Activated CD4-positive, alpha-beta T cell treated with anti-CD3 and anti-CD28 coated beads, Interleukin-2, amount 10 ng/mL, durations not matched to agents 24 days and 14 days (primary cell): ENCODE results near the gene NDUFB4. TPM values are rescaled to one million over a fixed set of nuclear protein-coding genes. Genes with fewer than 3 reads are reported as not detected.
"Not testable (repeated sequence)": the region's sequence is repeated elsewhere in the genome, so short reads cannot be mapped to it uniquely, and the experiment has no call there.

Experiments
- DNase-seq: peaks from one replicate; pipeline ENCODE4 v3.0.0; 2022
- H3K27ac Mint-ChIP-seq: one replicate; pipeline ENCODE4 v1.8.0; 2022; ENCODE audit warnings: mild to moderate bottlenecking, mixed read lengths
- H3K27me3 Mint-ChIP-seq: one replicate; pipeline ENCODE4 v1.8.0; 2022; ENCODE audit warnings: mixed read lengths
- H3K36me3 Mint-ChIP-seq: one replicate; pipeline ENCODE4 v1.8.0; 2022; ENCODE audit warnings: low read depth, mild to moderate bottlenecking, mixed read lengths
- H3K4me1 Mint-ChIP-seq: one replicate; pipeline ENCODE4 v1.8.0; 2021; ENCODE audit warnings: mixed read lengths
- H3K4me3 Mint-ChIP-seq: one replicate; pipeline ENCODE4 v1.8.0; 2022; ENCODE audit warnings: mild to moderate bottlenecking, moderate library complexity, mixed read lengths
- H3K9me3 Mint-ChIP-seq: one replicate; pipeline ENCODE4 v1.8.0; 2021; ENCODE audit warnings: mixed read lengths
- intact Hi-C: fragments of 100-400 bp; cut with micrococcal nuclease; formaldehyde crosslinking; loops from one replicate; pipeline ENCODE4 v1.15.1; 2023
- total RNA-seq: library from RNA; stranded (reverse); gene quantifications from 2 replicates; pipeline ENCODE4 v1.2.3, GENCODE V29; 2022

NDUFB4 gene
- total RNA-seq, 1 donor from 2014 or later = 116 TPM

DNA sequence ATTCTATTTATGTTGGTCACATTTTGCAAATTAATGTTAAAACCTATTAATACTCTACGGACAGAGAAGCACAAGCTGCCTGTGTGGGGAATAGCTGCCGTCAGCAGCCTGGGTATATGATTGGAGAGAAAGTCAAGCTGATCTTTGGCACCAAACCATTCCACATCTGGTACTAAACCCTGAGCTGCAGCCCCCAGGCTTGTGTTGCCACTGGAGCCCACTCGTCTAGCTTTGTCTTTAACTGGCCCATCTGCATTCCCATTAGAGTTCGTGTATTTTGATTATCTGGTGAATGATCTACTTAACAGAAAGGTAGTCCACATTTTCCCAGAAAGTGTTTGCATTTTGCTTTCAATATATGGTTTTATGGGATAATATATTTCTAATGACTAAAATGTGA is 5.4 kb downstream of the NDUFB4 start:
- H3K36me3 Mint-ChIP-seq = peaks cover 22% of the 10 kb centered on the region
- H3K27ac Mint-ChIP-seq = no peak overlapping the region
- intact Hi-C loops = no loop called here
- no peak for DNase-seq
- H3K4me3 Mint-ChIP-seq = no peak overlapping the region
- H3K9me3 Mint-ChIP-seq = no peaks in the 10 kb centered on the region
- peaks cover 5% of the 10 kb centered on the region for H3K4me1 Mint-ChIP-seq
- no peaks in the 10 kb centered on the region for H3K27me3 Mint-ChIP-seq

DNA sequence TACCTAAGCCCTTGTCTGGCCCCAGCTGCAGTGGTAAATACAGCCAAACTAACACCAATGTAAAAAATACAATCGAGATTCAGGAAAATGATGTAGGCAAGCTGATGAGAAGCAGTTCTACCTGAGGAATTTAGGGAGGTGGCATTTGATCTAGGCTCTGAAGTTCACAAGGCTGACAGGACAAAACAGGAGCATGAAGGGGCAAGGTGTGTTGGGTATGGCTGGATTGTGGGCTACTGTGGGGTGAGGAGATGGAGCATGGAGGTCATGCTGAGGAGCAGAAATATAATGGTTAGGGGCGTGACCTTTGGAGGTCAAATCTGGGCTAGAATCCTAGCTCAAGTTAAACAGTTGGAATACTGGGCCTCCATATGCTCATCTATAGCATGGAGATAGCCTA is 6.5 kb downstream of the NDUFB4 start:
- intact Hi-C loops = no loop called here
- Mint-ChIP-seq H3K9me3 (no peaks in the 10 kb centered on the region), H3K36me3 (peaks cover 22% of the 10 kb centered on the region), H3K4me3 (no peak overlapping the region), H3K4me1 (peaks cover 5% of the 10 kb centered on the region), H3K27me3 (no peaks in the 10 kb centered on the region), H3K27ac (no peak overlapping the region)
- DNase-seq = no peak

- no peaks in the 10 kb centered on the region for H3K27me3 Mint-ChIP-seq
- intact Hi-C loops = no loop called here
- peaks cover 5% of the 10 kb centered on the region for H3K4me1 Mint-ChIP-seq
- no peaks in the 10 kb centered on the region for H3K9me3 Mint-ChIP-seq
- DNase-seq = no peak
- H3K27ac Mint-ChIP-seq = no peak overlapping the region
- H3K4me3 Mint-ChIP-seq = no peak overlapping the region
- H3K36me3 Mint-ChIP-seq = peaks cover 22% of the 10 kb centered on the region
Observed at GRCh38 chr3:120604382-120604781, 8.2 kb downstream of the NDUFB4 start.

DNA sequence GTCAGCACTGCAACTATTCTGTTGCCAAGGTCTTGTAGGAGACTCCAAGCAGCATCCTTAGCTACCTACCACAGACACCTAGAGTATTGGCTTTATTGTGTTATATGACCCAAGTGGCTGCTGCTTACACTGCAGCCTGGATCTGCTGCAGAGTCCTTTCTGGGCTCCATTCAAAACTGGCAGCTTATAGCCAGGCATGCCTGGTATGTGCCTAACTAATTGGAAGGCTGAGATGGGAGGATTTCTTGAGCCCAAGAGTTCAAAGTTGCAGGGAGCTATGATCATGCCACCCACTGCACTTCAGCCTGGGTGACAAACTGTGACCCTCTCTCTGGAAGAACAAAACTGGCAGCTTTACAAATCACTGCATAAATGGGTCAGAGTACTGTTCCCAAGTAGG is 8.6 kb downstream of the NDUFB4 start:
- peaks cover 3% of the 10 kb centered on the region for H3K9me3 Mint-ChIP-seq
- peaks cover 5% of the 10 kb centered on the region for H3K4me1 Mint-ChIP-seq
- no peak overlapping the region for H3K27ac Mint-ChIP-seq
- intact Hi-C loops = no loop called here
- no peak overlapping the region for H3K4me3 Mint-ChIP-seq
- H3K36me3 Mint-ChIP-seq = peaks cover 22% of the 10 kb centered on the region
- DNase-seq = no peak
- no peaks in the 10 kb centered on the region for H3K27me3 Mint-ChIP-seq

DNA sequence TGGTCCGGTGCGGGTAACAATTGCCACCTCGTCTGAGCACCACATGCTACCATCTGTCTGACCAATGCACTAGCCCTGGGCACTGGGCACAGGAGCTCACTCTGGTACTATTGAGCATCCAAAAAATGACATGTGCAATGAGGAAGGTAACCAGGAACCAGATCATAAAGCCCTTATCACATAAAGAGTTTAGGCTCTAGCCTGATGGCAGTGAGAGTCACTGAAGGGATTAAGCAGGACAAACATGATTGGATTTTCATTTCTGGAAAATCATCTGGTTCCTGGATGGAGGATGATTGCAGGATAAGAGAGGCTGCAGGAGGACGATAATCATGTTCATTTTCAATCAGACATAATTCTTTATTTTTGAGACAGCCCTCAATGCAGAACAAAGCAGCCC is 12.4 kb downstream of the NDUFB4 start:
- DNase-seq = no peak
- no peak overlapping the region for H3K27ac Mint-ChIP-seq
- H3K27me3 Mint-ChIP-seq = peaks cover 11% of the 10 kb centered on the region
- no peaks in the 10 kb centered on the region for H3K4me1 Mint-ChIP-seq
- peaks cover 8% of the 10 kb centered on the region for H3K9me3 Mint-ChIP-seq
- intact Hi-C loops = no loop called here
- no peak overlapping the region for H3K4me3 Mint-ChIP-seq
- no peaks in the 10 kb centered on the region for H3K36me3 Mint-ChIP-seq

GRCh38 chr3:120614765-120615164 is 18.6 kb downstream of the NDUFB4 start:
- intact Hi-C loops = no loop called here
- H3K36me3 Mint-ChIP-seq = no peaks in the 10 kb centered on the region
- H3K4me3 Mint-ChIP-seq = no peak overlapping the region
- H3K27ac Mint-ChIP-seq = no peak overlapping the region
- peaks cover 11% of the 10 kb centered on the region for H3K27me3 Mint-ChIP-seq
- H3K4me1 Mint-ChIP-seq = no peaks in the 10 kb centered on the region
- no peak for DNase-seq
- peaks cover 5% of the 10 kb centered on the region for H3K9me3 Mint-ChIP-seq

- H3K4me1 Mint-ChIP-seq = no peaks in the 10 kb centered on the region
- DNase-seq = no peak
- intact Hi-C loops = no loop called here
- H3K27ac Mint-ChIP-seq = no peak overlapping the region
- H3K9me3 Mint-ChIP-seq = no peaks in the 10 kb centered on the region
- no peak overlapping the region for H3K4me3 Mint-ChIP-seq
- no peaks in the 10 kb centered on the region for H3K36me3 Mint-ChIP-seq
- H3K27me3 Mint-ChIP-seq = peaks cover 7% of the 10 kb centered on the region
Observed at GRCh38 chr3:120615847-120616609, 19.9 kb downstream of the NDUFB4 start.

- DNase-seq, H3K4me3 Mint-ChIP-seq, H3K27me3 Mint-ChIP-seq, H3K9me3 Mint-ChIP-seq, H3K36me3 Mint-ChIP-seq, intact Hi-C loops, H3K27ac Mint-ChIP-seq, H3K4me1 Mint-ChIP-seq: not testable (repeated sequence)
Observed at GRCh38 chr3:120616745-120617144, 20.6 kb downstream of the NDUFB4 start.

DNA sequence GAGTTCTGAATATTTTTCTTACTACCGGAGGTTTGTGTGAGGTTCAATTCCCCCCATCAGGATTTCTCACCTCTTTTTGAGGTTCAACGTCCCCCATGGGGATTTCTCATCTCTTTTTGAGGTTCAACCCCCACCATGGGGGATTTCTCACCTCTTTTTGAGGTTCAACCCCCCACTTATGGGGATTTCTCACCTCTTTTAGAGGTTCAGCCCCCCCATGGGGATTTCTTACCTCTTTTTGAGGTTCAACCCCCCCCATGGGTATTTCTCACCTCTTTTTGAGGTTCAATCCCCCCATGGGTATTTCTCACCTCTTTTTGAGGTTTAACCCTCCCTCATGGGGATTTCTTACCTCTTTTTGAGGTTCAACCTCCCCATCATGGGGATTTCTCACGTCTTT is 26.3 kb downstream of the NDUFB4 start:
- Mint-ChIP-seq H3K27me3 (no peaks in the 10 kb centered on the region), H3K36me3 (no peaks in the 10 kb centered on the region), H3K4me1 (no peaks in the 10 kb centered on the region), H3K9me3 (peaks cover 15% of the 10 kb centered on the region), H3K27ac (no peak overlapping the region), H3K4me3 (no peak overlapping the region)
- intact Hi-C loops = no loop called here
- no peak for DNase-seq

GRCh38 chr3:120622870-120623726 is 27.0 kb downstream of the NDUFB4 start:
- peak; percentile 62 for DNase-seq
- H3K27me3 Mint-ChIP-seq = no peaks in the 10 kb centered on the region
- no peaks in the 10 kb centered on the region for H3K36me3 Mint-ChIP-seq
- no peak overlapping the region for H3K27ac Mint-ChIP-seq
- no peak overlapping the region for H3K4me3 Mint-ChIP-seq
- intact Hi-C loops = no loop called here
- peaks cover 15% of the 10 kb centered on the region for H3K9me3 Mint-ChIP-seq
- H3K4me1 Mint-ChIP-seq = no peaks in the 10 kb centered on the region

GRCh38 chr3:120623727-120624093 is 27.6 kb downstream of the NDUFB4 start:
- H3K36me3 Mint-ChIP-seq = no peaks in the 10 kb centered on the region
- no peak overlapping the region for H3K4me3 Mint-ChIP-seq
- no peaks in the 10 kb centered on the region for H3K4me1 Mint-ChIP-seq
- intact Hi-C loops = no loop called here
- DNase-seq = no peak
- H3K27ac Mint-ChIP-seq = no peak overlapping the region
- no peaks in the 10 kb centered on the region for H3K27me3 Mint-ChIP-seq
- peaks cover 15% of the 10 kb centered on the region for H3K9me3 Mint-ChIP-seq

DNA sequence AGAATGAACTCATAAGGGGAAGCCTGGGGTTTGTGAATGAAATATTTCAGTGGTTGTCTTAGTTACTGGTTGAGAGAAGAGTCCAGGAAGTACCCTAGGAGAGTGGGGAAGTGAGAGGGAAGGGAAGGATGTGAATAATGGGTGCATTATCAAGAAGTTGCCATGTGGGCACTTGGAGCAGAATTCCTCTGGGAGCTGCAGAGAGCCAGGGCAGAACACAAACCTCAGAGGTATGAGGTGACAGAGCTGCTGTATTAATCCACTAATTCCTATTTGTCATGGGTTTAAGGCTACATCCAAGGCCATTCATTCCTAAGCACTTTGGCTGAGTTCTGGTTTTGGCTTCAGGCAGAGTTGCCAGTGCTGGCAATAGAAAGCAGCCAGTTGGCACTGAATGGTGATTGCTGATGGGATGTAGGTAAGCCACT is 29.0 kb downstream of the NDUFB4 start:
- H3K27ac Mint-ChIP-seq = no peak overlapping the region

GRCh38 chr3:120634539-120634938 is 38.4 kb downstream of the NDUFB4 start:
- DNase-seq = no peak
- Mint-ChIP-seq H3K27ac (no peak overlapping the region), H3K4me3 (no peak overlapping the region), H3K27me3 (no peaks in the 10 kb centered on the region), H3K9me3 (peaks cover 17% of the 10 kb centered on the region), H3K36me3 (no peaks in the 10 kb centered on the region), H3K4me1 (no peaks in the 10 kb centered on the region)
- intact Hi-C loops = no loop called here

More for the DNA sequence above, 29.0 kb downstream of the NDUFB4 start:
- intact Hi-C loops = no loop called here
- no peaks in the 10 kb centered on the region for H3K4me1 Mint-ChIP-seq
- DNase-seq = no peak
- H3K36me3 Mint-ChIP-seq = no peaks in the 10 kb centered on the region
- peaks cover 21% of the 10 kb centered on the region for H3K9me3 Mint-ChIP-seq
- no peaks in the 10 kb centered on the region for H3K27me3 Mint-ChIP-seq
- no peak overlapping the region for H3K4me3 Mint-ChIP-seq

DNA sequence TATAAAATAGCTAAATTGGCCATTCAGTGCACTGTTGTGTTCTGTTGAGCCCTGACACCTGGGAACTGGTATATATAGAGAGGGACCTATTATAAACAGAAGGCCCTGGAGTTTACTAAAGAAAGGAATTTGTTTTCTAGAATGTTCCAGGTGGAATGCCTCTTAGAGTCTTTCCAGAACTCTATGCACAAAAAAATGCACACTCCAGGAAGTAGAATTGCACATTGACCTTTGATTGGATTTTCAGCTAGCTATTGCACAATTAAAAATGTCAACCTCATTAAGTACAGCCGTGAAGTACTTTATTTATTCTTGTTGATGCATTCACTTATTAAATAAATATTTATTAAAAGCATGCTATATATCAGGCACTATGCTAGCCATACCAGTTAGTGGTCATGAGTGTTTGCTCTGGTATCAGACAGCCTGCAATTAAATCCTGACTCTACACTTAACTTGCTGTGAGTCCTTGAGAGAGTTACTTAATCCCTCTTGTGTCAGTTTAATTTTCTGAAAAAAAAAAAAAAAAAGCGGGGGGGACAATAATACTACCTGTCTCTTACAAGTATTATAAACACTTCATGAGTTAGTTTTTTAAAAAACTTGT is 40.8 kb downstream of the NDUFB4 start:
- Mint-ChIP-seq H3K36me3 (no peaks in the 10 kb centered on the region), H3K4me1 (no peaks in the 10 kb centered on the region), H3K27ac (no peak overlapping the region), H3K4me3 (no peak overlapping the region), H3K9me3 (peaks cover 5% of the 10 kb centered on the region), H3K27me3 (no peaks in the 10 kb centered on the region)
- intact Hi-C loops = no loop called here
- DNase-seq = no peak
